Measurements from ENCODE around the gene LPCAT3.
A peak's percentile ranks its signal among the peaks of the same experiment; 100 is the strongest.

Gene LPCAT3

DNA sequence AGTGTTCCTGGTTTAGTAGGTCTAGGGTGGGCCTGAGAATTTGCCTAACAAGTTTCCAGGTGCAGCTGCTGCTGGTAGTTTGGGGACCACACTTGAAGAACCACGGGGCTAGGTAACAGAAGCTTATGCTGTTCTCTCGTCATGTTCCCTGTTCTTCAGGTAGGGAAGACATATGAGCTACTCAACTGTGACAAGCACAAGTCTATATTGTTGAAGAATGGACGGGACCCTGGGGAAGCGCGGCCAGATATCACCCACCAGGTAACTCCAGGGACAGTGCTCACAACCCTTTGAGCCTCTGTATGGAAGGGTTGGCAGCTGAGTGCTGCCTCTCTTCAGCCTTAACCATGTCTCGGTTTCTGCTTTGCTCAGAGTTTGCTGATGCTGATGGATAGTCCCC lies 44.1 kb downstream of the LPCAT3 start:
- TF ChIP-seq NFRKB (IDR thresholded peaks at IDR 0.05) (no peak), SP1 (IDR thresholded peaks at IDR 0.05) (no peak), ZNF384 (IDR thresholded peaks at IDR 0.05) (no peak), HDGF (IDR thresholded peaks at IDR 0.05; ENCODE audit: borderline replicate concordance) (no peak), FOXK2 (IDR thresholded peaks at IDR 0.05) (no peak), ELF4 (IDR thresholded peaks at IDR 0.05) (no peak), LEF1 (IDR thresholded peaks at IDR 0.05; ENCODE audit: borderline replicate concordance) (no peak), BHLHE40 (IDR thresholded peaks at IDR 0.05; ENCODE audit: borderline replicate concordance) (no peak)
- ChIA-PET POLR2A (interaction anchor here (0.9 to 2.8 kb wide), 3 partner anchors 12 to 36 kb away, joined by 3 to 20 read pairs (median 15); partner anchors contain the start of genes C12orf57 and RNU7-1), CTCF (interaction anchor here (0.9 to 1.3 kb wide), 2 partner anchors 8 to 9 kb away, joined by 3 to 6 read pairs; no protein-coding TSS in a partner anchor)
- DNase-seq (ENCODE audit: extremely low spot score) = no peak

GRCh38 chr12:6970096-6970527 lies 48.2 kb downstream of the LPCAT3 start:
- CTCF ChIA-PET = interaction anchor here (2.6 kb wide), 1 partner anchor 26 kb away, joined by 8 read pairs; the partner anchor contains the start of genes C12orf57 and RNU7-1
- DNase-seq (ENCODE audit: extremely low spot score) = no peak
- no peak for TF ChIP-seq CTBP1 (IDR thresholded peaks at IDR 0.05; ENCODE audit: borderline replicate concordance)
- no peak for TF ChIP-seq ELF4 (IDR thresholded peaks at IDR 0.05)
- TF ChIP-seq HDGF (IDR thresholded peaks at IDR 0.05; ENCODE audit: borderline replicate concordance) = 0 out of 2 replicates have a peak, but pooled peaks have one; percentile 6
- no peak for TF ChIP-seq PKNOX1 (IDR thresholded peaks at IDR 0.05)
- POLR2A ChIA-PET = interaction anchor here (1.0 kb wide), 1 partner anchor 26 kb away, joined by 8 read pairs; the partner anchor contains the start of genes C12orf57 and RNU7-1

DNA sequence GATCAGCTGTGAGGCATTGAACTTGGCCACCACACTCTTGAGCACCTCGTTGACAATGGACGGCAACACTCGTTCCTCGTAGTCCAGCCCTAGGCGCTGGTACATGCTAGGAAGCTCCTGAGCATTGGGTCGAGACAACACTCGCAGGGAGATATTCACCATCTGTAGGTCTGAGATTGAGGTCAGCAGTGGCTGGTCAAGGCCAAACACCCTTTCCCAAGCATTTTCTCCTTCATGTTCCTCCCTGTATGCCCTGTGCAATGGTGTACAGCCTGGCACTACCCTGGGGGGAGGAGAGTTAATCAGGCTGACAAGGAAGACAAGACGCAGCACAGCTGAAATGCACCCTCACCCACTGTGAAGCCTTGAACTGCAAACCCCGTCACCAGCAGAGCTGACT lies 49.9 kb downstream of the LPCAT3 start:
- ChIA-PET CTCF (interaction anchor here (2.6 kb wide), 1 partner anchor 24 kb away, joined by 8 read pairs; the partner anchor contains the start of genes C12orf57 and RNU7-1), POLR2A (interaction anchor here (0.8 to 2.4 kb wide), 5 partner anchors 25 to 101 kb away, joined by 3 to 42 read pairs (median 4); partner anchors contain the start of genes C12orf57, LPCAT3, RNU7-1 and TPI1)
- TF ChIP-seq SUZ12 (IDR thresholded peaks at IDR 0.05) = no peak
- TF ChIP-seq BHLHE40 (IDR thresholded peaks at IDR 0.05; ENCODE audit: borderline replicate concordance) = no peak
- TF ChIP-seq ZNF384 (IDR thresholded peaks at IDR 0.05) = no peak
- no peak for TF ChIP-seq FOXK2 (IDR thresholded peaks at IDR 0.05)
- no peak for TF ChIP-seq TARDBP (IDR thresholded peaks at IDR 0.05)
- no peak for DNase-seq (ENCODE audit: extremely low spot score)

GRCh38 chr12:6967651-6968100 lies 50.6 kb downstream of the LPCAT3 start:
- TF ChIP-seq ZNF384 (IDR thresholded peaks at IDR 0.05) (no peak), TARDBP (IDR thresholded peaks at IDR 0.05) (no peak), LEF1 (IDR thresholded peaks at IDR 0.05; ENCODE audit: borderline replicate concordance) (no peak)
- ChIA-PET POLR2A (interaction anchor here (0.9 to 2.4 kb wide), 2 partner anchors 24 to 52 kb away, joined by 3 to 42 read pairs; partner anchors contain the start of genes C12orf57 and RNU7-1), CTCF (interaction anchor here (2.6 kb wide), 1 partner anchor 24 kb away, joined by 8 read pairs; the partner anchor contains the start of genes C12orf57 and RNU7-1)
- no peak for DNase-seq (ENCODE audit: extremely low spot score)

DNA sequence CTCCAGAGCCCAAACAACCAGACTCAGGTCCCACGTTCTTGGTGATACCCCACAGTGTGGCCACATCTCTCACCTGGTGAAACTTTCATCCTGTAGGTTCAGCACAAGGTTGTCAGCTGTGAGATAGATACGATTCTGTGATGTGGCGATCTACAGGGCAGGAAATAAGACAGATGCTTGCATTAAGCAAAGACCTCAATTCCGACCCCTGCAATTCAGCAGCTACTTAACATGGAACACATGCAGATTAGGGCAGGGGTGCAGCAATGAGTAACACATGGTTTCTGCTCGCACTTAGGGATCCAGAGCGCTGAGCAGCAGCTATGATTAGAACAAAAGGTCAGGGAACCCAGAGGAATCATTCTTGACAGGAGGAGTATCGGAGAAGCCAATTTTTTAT lies 51.9 kb downstream of the LPCAT3 start:
- ChIA-PET CTCF (interaction anchor here (0.6 to 1.9 kb wide), 5 partner anchors 8 to 141 kb away, joined by 3 to 8 read pairs (median 4); partner anchors contain the start of genes C12orf57 and SPSB2), POLR2A (interaction anchor here (1.0 to 13.3 kb wide), 3 partner anchors 10 to 29 kb away, joined by 3 to 450 read pairs (median 5); partner anchors contain the start of genes C12orf57 and RNU7-1)
- TF ChIP-seq SP1 (IDR thresholded peaks at IDR 0.05) (no peak), NFRKB (IDR thresholded peaks at IDR 0.05) (no peak)
- DNase-seq (ENCODE audit: extremely low spot score) = no peak

- TF ChIP-seq L3MBTL2 (conservative IDR thresholded peaks at IDR 0.05) (no peak), ELF4 (IDR thresholded peaks at IDR 0.05) (no peak), PKNOX1 (IDR thresholded peaks at IDR 0.05) (peak; percentile 51), HDGF (IDR thresholded peaks at IDR 0.05; ENCODE audit: borderline replicate concordance) (no peak)
- ChIA-PET CTCF (interaction anchor here (0.8 to 1.9 kb wide), 5 partner anchors 8 to 93 kb away, joined by 3 to 8 read pairs (median 4); partner anchors contain the start of genes C12orf57 and SPSB2), POLR2A (interaction anchor here (1.0 to 13.3 kb wide), 3 partner anchors 9 to 28 kb away, joined by 3 to 450 read pairs (median 5); partner anchors contain the start of genes C12orf57 and RNU7-1)
- no peak for DNase-seq (ENCODE audit: extremely low spot score)
These were observed 52.6 kb downstream of the LPCAT3 start for GRCh38 chr12:6965714-6966113.

GRCh38 chr12:6965026-6965661 lies 53.1 kb downstream of the LPCAT3 start:
- TF ChIP-seq ARNT (IDR thresholded peaks at IDR 0.05) = 0 out of 2 replicates have a peak, but pooled peaks have one; percentile 40
- no peak for TF ChIP-seq ZNF384 (IDR thresholded peaks at IDR 0.05)
- no peak for TF ChIP-seq LEF1 (IDR thresholded peaks at IDR 0.05; ENCODE audit: borderline replicate concordance)
- TF ChIP-seq HDGF (IDR thresholded peaks at IDR 0.05; ENCODE audit: borderline replicate concordance) = no peak
- TF ChIP-seq BHLHE40 (IDR thresholded peaks at IDR 0.05; ENCODE audit: borderline replicate concordance) = no peak
- no peak for TF ChIP-seq FOXM1 (IDR thresholded peaks at IDR 0.05; ENCODE audit: borderline replicate concordance)
- TF ChIP-seq SUZ12 (IDR thresholded peaks at IDR 0.05) = no peak
- no peak for TF ChIP-seq FOXK2 (IDR thresholded peaks at IDR 0.05)
- TF ChIP-seq FOXA1 (IDR thresholded peaks at IDR 0.05) = no peak
- TF ChIP-seq PKNOX1 (IDR thresholded peaks at IDR 0.05) = no peak
- no peak for TF ChIP-seq SP1 (IDR thresholded peaks at IDR 0.05)
- TF ChIP-seq NFRKB (IDR thresholded peaks at IDR 0.05) = no peak
- 0 out of 2 replicates have a peak, but pooled peaks have one; percentile 35 for TF ChIP-seq L3MBTL2 (conservative IDR thresholded peaks at IDR 0.05)
- no peak for TF ChIP-seq CTBP1 (IDR thresholded peaks at IDR 0.05; ENCODE audit: borderline replicate concordance)
- no peak for TF ChIP-seq TARDBP (IDR thresholded peaks at IDR 0.05)
- no peak for TF ChIP-seq ELF4 (IDR thresholded peaks at IDR 0.05)
- DNase-seq (ENCODE audit: extremely low spot score) = peak; percentile 81
- CTCF ChIA-PET = interaction anchor here (0.6 to 2.4 kb wide), 13 partner anchors 9 to 294 kb away, joined by 3 to 23 read pairs (median 5); partner anchors contain the start of genes C12orf57, C1RL, RNU7-1 and SPSB2
- POLR2A ChIA-PET = interaction anchor here (0.6 to 13.3 kb wide), 10 partner anchors 8 to 143 kb away, joined by 3 to 450 read pairs (median 4); partner anchors contain the start of genes C12orf57, CDCA3, PTPN6 and RNU7-1
